OCI-LY1 (cell line): ENCODE data around the gene SNRNP40.

Source experiments
- H2AFZ ChIP-seq: fragments of 200-600 bp; sonication (generic), shearing (Covaris generic); 2 replicates; pipeline ENCODE4 v1.6.0; 2014; ENCODE audit warnings: antibody characterized with exemption, mild to moderate bottlenecking, low read length
- H3F3A ChIP-seq: fragments of 200-600 bp; sonication (generic), shearing (Covaris generic); 2 replicates; pipeline ENCODE4 v1.6.0; 2014; ENCODE audit warnings: mild to moderate bottlenecking, antibody characterized with exemption, low read length, moderate library complexity; ENCODE audit not compliant: insufficient read depth
- H3K27ac ChIP-seq: fragments of 200-600 bp; sonication (generic); 2 replicates; pipeline ENCODE4 v1.5.1; 2014; ENCODE audit warnings: low read length, mixed run types, mild to moderate bottlenecking, low read depth; ENCODE audit not compliant: poor library complexity, severe bottlenecking
- H3K27me3 ChIP-seq: fragments of 200-600 bp; sonication (generic); 2 replicates; pipeline ENCODE4 v1.6.0; 2014; ENCODE audit warnings: antibody characterized with exemption, mild to moderate bottlenecking, low read length, moderate library complexity; ENCODE audit not compliant: insufficient read depth
- H3K36me3 ChIP-seq: fragments of 200-600 bp; sonication (generic); 2 replicates; pipeline ENCODE4 v1.6.1; 2014; ENCODE audit warnings: mild to moderate bottlenecking, antibody characterized with exemption, low read length, moderate library complexity, mixed read lengths; ENCODE audit not compliant: insufficient read depth
- H3K4me1 ChIP-seq: fragments of 200-600 bp; sonication (generic); 2 replicates; pipeline ENCODE4 v1.5.1; 2014; ENCODE audit warnings: mild to moderate bottlenecking, low read length, moderate library complexity; ENCODE audit not compliant: insufficient read depth, severe bottlenecking
- H3K4me2 ChIP-seq: fragments of 200-600 bp; sonication (generic), shearing (Covaris generic); 2 replicates; pipeline ENCODE4 v1.6.1; 2014; ENCODE audit warnings: low read length
- H3K4me3 ChIP-seq: fragments of 200-600 bp; sonication (generic); 2 replicates; pipeline ENCODE4 v1.5.1; 2014; ENCODE audit warnings: low read length, low read depth, mild to moderate bottlenecking, mixed read lengths; ENCODE audit not compliant: poor library complexity, severe bottlenecking
- H3K79me2 ChIP-seq: fragments of 200-600 bp; shearing (Covaris generic); 2 replicates; pipeline ENCODE4 v1.6.1; 2016; ENCODE audit warnings: mixed run types, low read length, mixed read lengths; ENCODE audit not compliant: insufficient read depth
- H3K9ac ChIP-seq: fragments of 200-600 bp; sonication (generic), shearing (Covaris generic); 2 replicates; pipeline ENCODE4 v1.6.1; 2014; ENCODE audit warnings: mild to moderate bottlenecking, low read length, mixed read lengths
- H3K9me2 ChIP-seq: fragments of 200-600 bp; sonication (generic), shearing (Covaris generic); 2 replicates; pipeline ENCODE4 v1.6.1; 2014; ENCODE audit warnings: low read depth, mild to moderate bottlenecking, low read length, mixed read lengths
- H3K9me3 ChIP-seq: fragments of 200-600 bp; shearing (Covaris generic); 2 replicates; pipeline ENCODE4 v1.6.1; 2014; ENCODE audit warnings: low read length, mixed read lengths
- H4K20me1 ChIP-seq: fragments of 200-600 bp; sonication (generic), shearing (Covaris generic); 2 replicates; pipeline ENCODE4 v1.6.0; 2016; ENCODE audit warnings: mild to moderate bottlenecking, low read length; ENCODE audit not compliant: insufficient read depth
- CTCF ChIP-seq: fragments of 200-600 bp; sonication (generic), shearing (Covaris generic); IDR thresholded peaks from 2 replicates; pipeline ENCODE4 v1.5.1; 2017; ENCODE audit warnings: mild to moderate bottlenecking, antibody characterized with exemption, low read length, moderate library complexity, mixed read lengths
- EZH2 ChIP-seq: fragments of 200-600 bp; sonication (generic), shearing (Covaris generic); IDR thresholded peaks from 2 replicates; pipeline ENCODE4 v1.8.0; 2017; ENCODE audit warnings: borderline replicate concordance, mixed run types, mild to moderate bottlenecking, antibody characterized with exemption, low read length, moderate library complexity, mixed read lengths

Gene SNRNP40

GRCh38 chr1:31249854-31250253, 46.7 kb downstream of the SNRNP40 start:
- no peak overlapping the region for H3K9ac ChIP-seq
- no peaks in the 10 kb centered on the region for H3K79me2 ChIP-seq
- no peaks in the 10 kb centered on the region for H3K9me3 ChIP-seq
- no peak overlapping the region for H3K4me3 ChIP-seq
- no peak overlapping the region for H2AFZ ChIP-seq
- H3K4me1 ChIP-seq: no peaks in the 10 kb centered on the region
- no peaks in the 10 kb centered on the region for H4K20me1 ChIP-seq
- H3K4me2 ChIP-seq: no peak overlapping the region
- TF ChIP-seq EZH2 (no peak), CTCF (no peak)
- no peaks in the 10 kb centered on the region for H3F3A ChIP-seq
- H3K27ac ChIP-seq: no peak overlapping the region
- no peaks in the 10 kb centered on the region for H3K36me3 ChIP-seq
- no peaks in the 10 kb centered on the region for H3K27me3 ChIP-seq
- H3K9me2 ChIP-seq: no peaks in the 10 kb centered on the region

- no peak overlapping the region for H3K4me2 ChIP-seq
Measured at GRCh38 chr1:31248276-31248675, 48.3 kb downstream of the SNRNP40 start.

GRCh38 chr1:31244326-31244725, 52.3 kb downstream of the SNRNP40 start:
- Histone ChIP-seq H4K20me1 (no peaks in the 10 kb centered on the region), H3K4me1 (no peaks in the 10 kb centered on the region), H3K27me3 (peaks cover 8% of the 10 kb centered on the region; the same call in 1 of the 2 replicates), H3K4me3 (no peak overlapping the region), H3F3A (no peaks in the 10 kb centered on the region), H2AFZ (no peak overlapping the region), H3K9me3 (no peaks in the 10 kb centered on the region), H3K4me2 (no peak overlapping the region), H3K27ac (no peak overlapping the region), H3K9me2 (no peaks in the 10 kb centered on the region), H3K9ac (no peak overlapping the region), H3K79me2 (no peaks in the 10 kb centered on the region), H3K36me3 (no peaks in the 10 kb centered on the region)
- no peak for TF ChIP-seq CTCF
- TF ChIP-seq EZH2: no peak

More at GRCh38 chr1:31248276-31248675, 48.3 kb downstream of the SNRNP40 start:
- Histone ChIP-seq H3K27me3 (no peaks in the 10 kb centered on the region), H3K4me3 (no peak overlapping the region), H3K27ac (no peak overlapping the region), H2AFZ (no peak overlapping the region), H3K9me2 (no peaks in the 10 kb centered on the region), H3K79me2 (no peaks in the 10 kb centered on the region), H3F3A (no peaks in the 10 kb centered on the region), H3K9me3 (no peaks in the 10 kb centered on the region), H3K36me3 (no peaks in the 10 kb centered on the region), H3K4me1 (no peaks in the 10 kb centered on the region), H3K9ac (no peak overlapping the region), H4K20me1 (no peaks in the 10 kb centered on the region)
- TF ChIP-seq EZH2 (no peak), CTCF (no peak)
